ENCODE results near the gene PTGES3L.

GRCh38 chr17:42992872-42993271 is 13.0 kb upstream of the PTGES3L start:
- no peak for TF ChIP-seq YY1 (IDR thresholded peaks at IDR 0.05; ENCODE audit: insufficient read depth, insufficient read length)
- no peak for TF ChIP-seq ZNF274 (IDR thresholded peaks at IDR 0.05; ENCODE audit: low read depth, low read length)
- no peak for TF ChIP-seq SUZ12 (IDR thresholded peaks at IDR 0.05; ENCODE audit: extremely low read depth, insufficient read depth, insufficient read length)

Measured in NT2/D1 (cell line).